OCI-LY3 (cell line): ENCODE results near the gene ZNF275.
"Not testable (repeated sequence)": the region's sequence is repeated elsewhere in the genome, so short reads cannot be mapped to it uniquely, and the experiment has no call there.

ENCODE experiments used
- H2AFZ ChIP-seq: fragments of 200-600, 300-600 bp; shearing (Covaris generic); 2 replicates; pipeline ENCODE4 v1.6.0; 2014; ENCODE audit warnings: antibody characterized with exemption, low read depth, low read length
- H3K27ac ChIP-seq: fragments of 200-600, 300-600 bp; sonication (generic); 2 replicates; pipeline ENCODE4 v1.5.1; 2014; ENCODE audit warnings: mild to moderate bottlenecking, low read length, moderate library complexity, mixed read lengths
- H3K27me3 ChIP-seq: fragments of 200-600, 300-600 bp; sonication (generic); 2 replicates; pipeline ENCODE4 v1.6.1; 2014; ENCODE audit warnings: low read depth, low read length, mixed read lengths
- H3K36me3 ChIP-seq: fragments of 200-600, 300-600 bp; sonication (generic); replicated peaks from 2 replicates; pipeline ENCODE3; 2014; ENCODE audit warnings: low read depth, low read length, mixed read lengths
- H3K4me1 ChIP-seq: fragments of 300-600, 200-600 bp; sonication (generic); 2 replicates; pipeline ENCODE4 v1.6.1; 2014; ENCODE audit warnings: low read length, mixed read lengths
- H3K4me2 ChIP-seq: fragments of 200-600, 300-600 bp; sonication (generic); 2 replicates; pipeline ENCODE4 v1.6.1; 2014; ENCODE audit warnings: low read length, mixed read lengths
- H3K4me3 ChIP-seq: fragments of 300-600, 200-600 bp; sonication (generic); 2 replicates; pipeline ENCODE4 v1.5.1; 2014; ENCODE audit warnings: antibody characterized with exemption, mild to moderate bottlenecking, low read length, moderate library complexity
- H3K79me2 ChIP-seq: fragments of 300-600, 200-600 bp; shearing (Covaris generic); 2 replicates; pipeline ENCODE4 v1.6.1; 2014; ENCODE audit warnings: mild to moderate bottlenecking, low read length, mixed read lengths
- H3K9ac ChIP-seq: fragments of 300-600, 200-600 bp; shearing (Covaris generic); 2 replicates; pipeline ENCODE4 v1.6.0; 2014; ENCODE audit warnings: mild to moderate bottlenecking, low read length, moderate library complexity
- H3K9me3 ChIP-seq: fragments of 200-600, 300-600 bp; shearing (Covaris generic); 2 replicates; pipeline ENCODE4 v1.6.1; 2014; ENCODE audit warnings: low read length, mixed read lengths; ENCODE audit not compliant: insufficient read depth
- H4K20me1 ChIP-seq: fragments of 200-600, 300-600 bp; sonication (generic); 2 replicates; pipeline ENCODE4 v1.6.1; 2016; ENCODE audit warnings: low read length, mixed read lengths; ENCODE audit not compliant: insufficient read depth
- EZH2phosphoT487 ChIP-seq: fragments of 200-600 bp; shearing (Covaris generic); IDR thresholded peaks from 2 replicates; pipeline ENCODE4 v1.6.1; 2018; ENCODE audit warnings: antibody characterized with exemption, mixed run types, low read depth
- TF ChIP-seq, protein P1 (sequence below): fragments of 200-600, 300-600 bp; sonication (generic); IDR thresholded peaks from 2 replicates; pipeline ENCODE4 v1.5.1; 2014; ENCODE audit warnings: antibody characterized with exemption, low read length, low read depth

ZNF275 gene

DNA sequence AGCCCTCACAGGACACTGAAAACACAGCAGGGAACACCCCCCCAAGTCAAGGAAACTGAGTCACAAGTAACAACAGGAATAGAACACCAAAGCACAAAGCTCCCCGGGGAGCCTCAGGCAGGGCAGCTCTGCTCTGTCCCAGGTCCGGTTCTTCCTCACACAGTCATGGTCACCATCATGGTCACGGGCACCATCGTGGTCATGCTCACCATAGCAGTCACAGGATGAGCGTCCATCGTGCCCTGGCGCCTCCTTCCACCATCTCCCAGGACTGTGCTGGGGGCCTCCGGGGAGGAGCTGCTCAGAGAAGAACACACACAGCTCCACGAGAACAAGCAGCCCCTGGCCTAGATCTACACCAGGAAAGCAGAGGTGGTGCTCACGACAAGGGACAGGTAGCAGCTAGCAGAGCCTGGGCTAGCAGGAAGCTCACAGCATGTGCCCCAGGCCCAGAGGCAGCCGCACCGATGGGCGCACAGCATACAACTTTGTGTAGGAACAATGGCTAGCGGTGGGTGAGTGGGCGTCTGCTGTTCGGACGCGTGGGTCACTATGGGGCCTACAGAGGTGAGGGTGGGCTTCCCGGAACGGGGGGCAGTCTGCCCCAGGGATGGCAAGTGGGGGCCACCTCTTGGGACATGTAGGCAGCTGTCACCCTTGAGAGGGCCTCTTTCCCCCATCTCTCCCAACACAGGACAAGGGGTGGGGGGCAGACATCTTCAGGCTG is 15.8 kb upstream of the ZNF275 start:
- no peaks in the 10 kb centered on the region for H3K79me2 ChIP-seq
- TF ChIP-seq, protein P1, sequence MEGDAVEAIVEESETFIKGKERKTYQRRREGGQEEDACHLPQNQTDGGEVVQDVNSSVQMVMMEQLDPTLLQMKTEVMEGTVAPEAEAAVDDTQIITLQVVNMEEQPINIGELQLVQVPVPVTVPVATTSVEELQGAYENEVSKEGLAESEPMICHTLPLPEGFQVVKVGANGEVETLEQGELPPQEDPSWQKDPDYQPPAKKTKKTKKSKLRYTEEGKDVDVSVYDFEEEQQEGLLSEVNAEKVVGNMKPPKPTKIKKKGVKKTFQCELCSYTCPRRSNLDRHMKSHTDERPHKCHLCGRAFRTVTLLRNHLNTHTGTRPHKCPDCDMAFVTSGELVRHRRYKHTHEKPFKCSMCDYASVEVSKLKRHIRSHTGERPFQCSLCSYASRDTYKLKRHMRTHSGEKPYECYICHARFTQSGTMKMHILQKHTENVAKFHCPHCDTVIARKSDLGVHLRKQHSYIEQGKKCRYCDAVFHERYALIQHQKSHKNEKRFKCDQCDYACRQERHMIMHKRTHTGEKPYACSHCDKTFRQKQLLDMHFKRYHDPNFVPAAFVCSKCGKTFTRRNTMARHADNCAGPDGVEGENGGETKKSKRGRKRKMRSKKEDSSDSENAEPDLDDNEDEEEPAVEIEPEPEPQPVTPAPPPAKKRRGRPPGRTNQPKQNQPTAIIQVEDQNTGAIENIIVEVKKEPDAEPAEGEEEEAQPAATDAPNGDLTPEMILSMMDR, result no peak
- no peak for TF ChIP-seq EZH2phosphoT487
- H3K36me3 ChIP-seq, result no peaks in the 10 kb centered on the region
- no peaks in the 10 kb centered on the region for H3K9me3 ChIP-seq
- H3K9ac ChIP-seq, result no peak overlapping the region
- no peak overlapping the region for H3K4me3 ChIP-seq
- no peaks in the 10 kb centered on the region for H4K20me1 ChIP-seq
- no peaks in the 10 kb centered on the region for H3K4me1 ChIP-seq
- no peaks in the 10 kb centered on the region for H3K27me3 ChIP-seq
- H3K4me2 ChIP-seq, result no peak overlapping the region
- H2AFZ ChIP-seq, result no peak overlapping the region
- no peak overlapping the region for H3K27ac ChIP-seq

DNA sequence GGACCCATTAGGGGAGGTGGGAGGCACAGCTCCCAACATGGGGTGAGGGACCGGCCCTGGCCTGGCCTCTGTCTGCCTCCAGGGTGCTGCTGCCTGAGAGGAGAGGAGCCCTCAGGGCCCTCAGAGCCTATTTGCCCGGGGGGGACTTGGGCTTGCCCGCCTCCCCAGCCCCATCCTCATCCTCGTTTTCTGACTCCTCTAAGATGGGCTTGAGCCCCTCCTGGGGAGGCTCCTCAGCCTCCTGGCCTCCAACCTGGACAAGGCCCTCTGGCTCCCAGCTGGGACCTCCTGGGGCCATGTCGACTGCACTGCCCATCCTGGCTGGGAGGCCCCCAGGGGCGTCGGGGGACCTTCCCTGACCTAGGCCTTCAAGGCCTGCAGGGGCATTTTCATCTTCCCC is 15.1 kb upstream of the ZNF275 start:
- H4K20me1 ChIP-seq, result no peaks in the 10 kb centered on the region

DNA sequence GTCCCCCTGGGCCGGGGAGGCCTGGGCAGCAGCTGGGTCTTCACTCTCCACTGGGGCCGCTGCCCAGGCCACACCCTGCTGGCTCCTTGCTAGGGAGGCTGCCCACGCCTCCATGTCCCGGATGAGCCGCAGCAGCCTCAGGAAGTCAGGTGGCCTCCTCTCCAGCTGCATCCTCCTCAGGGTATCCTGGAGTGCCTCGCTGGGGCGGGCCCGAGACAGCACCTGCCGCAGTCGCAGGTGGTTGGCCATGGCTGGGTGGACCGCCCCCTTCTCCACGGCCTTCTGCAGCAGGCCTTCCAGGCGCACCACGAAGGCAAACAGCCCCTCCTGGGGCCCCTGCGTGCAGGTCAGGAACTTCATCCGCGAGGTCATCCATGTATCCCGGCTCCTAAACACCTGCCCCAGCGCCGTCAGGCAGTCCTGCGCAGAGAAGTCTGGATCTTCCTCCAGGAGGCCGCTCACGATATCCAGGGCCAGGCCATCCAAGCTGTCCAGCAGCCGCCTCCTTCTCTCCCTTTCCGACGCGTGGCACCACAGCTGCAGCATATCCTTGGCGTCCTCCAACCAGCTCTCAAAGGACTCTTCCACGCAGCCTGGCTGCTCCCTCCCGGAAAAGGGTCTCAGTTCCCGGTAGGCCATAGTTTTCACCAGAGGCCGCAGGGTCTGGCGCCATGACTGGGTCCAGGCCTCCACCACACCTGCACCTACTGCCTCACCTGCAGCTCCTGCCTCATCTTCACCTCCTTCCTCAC is 14.5 kb upstream of the ZNF275 start:
- Histone ChIP-seq H3K36me3 (no peaks in the 10 kb centered on the region), H4K20me1 (no peaks in the 10 kb centered on the region), H3K4me3 (no peak overlapping the region), H3K9me3 (no peaks in the 10 kb centered on the region), H2AFZ (no peak overlapping the region), H3K4me1 (no peaks in the 10 kb centered on the region), H3K27ac (no peak overlapping the region), H3K9ac (no peak overlapping the region), H3K27me3 (no peaks in the 10 kb centered on the region), H3K79me2 (no peaks in the 10 kb centered on the region), H3K4me2 (no peak overlapping the region)
- TF ChIP-seq EZH2phosphoT487, result no peak
- TF ChIP-seq, protein P1, result no peak

More for the DNA sequence above, 15.1 kb upstream of the ZNF275 start:
- Histone ChIP-seq H3K36me3 (no peaks in the 10 kb centered on the region), H2AFZ (no peak overlapping the region), H3K79me2 (no peaks in the 10 kb centered on the region), H3K4me3 (no peak overlapping the region), H3K27me3 (no peaks in the 10 kb centered on the region), H3K4me1 (no peaks in the 10 kb centered on the region), H3K4me2 (no peak overlapping the region), H3K27ac (no peak overlapping the region), H3K9me3 (no peaks in the 10 kb centered on the region), H3K9ac (no peak overlapping the region)
- TF ChIP-seq, protein P1, result no peak
- no peak for TF ChIP-seq EZH2phosphoT487

DNA sequence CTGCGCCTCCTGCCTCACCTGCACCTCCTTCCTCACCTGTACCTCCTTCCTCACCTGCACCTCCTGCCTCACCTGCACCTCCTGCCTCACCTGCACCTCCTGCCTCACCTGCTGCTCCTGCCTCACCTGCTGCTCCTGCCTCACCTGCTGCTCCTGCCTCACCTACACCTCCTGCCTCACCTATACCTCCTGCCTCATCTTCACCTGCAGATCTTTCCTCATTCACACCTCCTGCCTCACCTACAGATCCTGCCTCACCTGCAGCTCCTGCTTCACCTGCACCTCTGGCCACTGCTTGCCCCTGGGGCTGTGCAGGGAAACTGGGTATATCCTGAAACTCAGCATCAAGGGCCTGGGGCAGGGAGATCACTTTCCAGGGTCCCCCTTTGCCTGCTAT is 13.9 kb upstream of the ZNF275 start:
- not testable (repeated sequence) for H3K36me3 ChIP-seq, H2AFZ ChIP-seq, H4K20me1 ChIP-seq, H3K9ac ChIP-seq, H3K4me3 ChIP-seq, H3K27ac ChIP-seq, H3K79me2 ChIP-seq, H3K27me3 ChIP-seq, H3K4me2 ChIP-seq, H3K9me3 ChIP-seq, H3K4me1 ChIP-seq
